Measurements from ENCODE around the gene GPAM. TPM values are rescaled to one million over a fixed set of nuclear protein-coding genes. Genes with fewer than 3 reads are reported as not detected.
A peak's percentile ranks its signal among the peaks of the same experiment; 100 is the strongest.

Gene GPAM
- total and polyA plus RNA-seq, 8 donors: 1.2 to 14.0 (median 3.0) TPM

- peaks cover 0 to 4% (median 0%) of the 10 kb centered on the region in 3 donors for H3K27me3 ChIP-seq
- no peak overlapping the region for H3K27ac ChIP-seq
- DNase-seq: no peak
- H3K36me3 ChIP-seq: no peaks in the 10 kb centered on the region
- H3K4me3 ChIP-seq: no peak overlapping the region
- WGBS, 5 donors: 72 to 80% (median 75%) methylated on average over 7 of the region's 7 CpGs
- intact Hi-C loops (cut with DNase I; ENCODE audit: low total_unique reads): no loop called here
- H3K9me3 ChIP-seq: no peaks in the 10 kb centered on the region
- TF ChIP-seq POLR2A (IDR thresholded peaks at IDR 0.05): no peak
- no peak for TF ChIP-seq CTCF (IDR thresholded peaks at IDR 0.05)
- no peak for TF ChIP-seq POLR2AphosphoS5 (IDR thresholded peaks at IDR 0.05)
- peaks cover 0 to 10% (median 0%) of the 10 kb centered on the region in 4 donors for H3K4me1 ChIP-seq
Observed at GRCh38 chr10:112209684-112210131, 26.1 kb upstream of the GPAM start.

GRCh38 chr10:112208997-112209396, 25.4 kb upstream of the GPAM start:
- Histone ChIP-seq H3K36me3 (no peaks in the 10 kb centered on the region), H3K4me3 (no peak overlapping the region), H3K4me1 (peaks cover 0 to 10% (median 0%) of the 10 kb centered on the region in 4 donors), H3K27me3 (peaks cover 0 to 4% (median 0%) of the 10 kb centered on the region in 3 donors), H3K9me3 (no peaks in the 10 kb centered on the region), H3K27ac (no peak overlapping the region)
- intact Hi-C loops (cut with DNase I; ENCODE audit: low total_unique reads): no loop called here
- DNase-seq: peak in 1 of 2 donors; percentile 37
- 78 to 88% (median 81%) methylated on average over 6 of the region's 6 CpGs for WGBS, 5 donors
- no peak for TF ChIP-seq POLR2A (IDR thresholded peaks at IDR 0.05)

- Histone ChIP-seq H3K4me1 (peaks cover 0 to 10% (median 0%) of the 10 kb centered on the region in 4 donors), H3K27me3 (peaks cover 0 to 6% (median 0%) of the 10 kb centered on the region in 3 donors), H3K36me3 (no peaks in the 10 kb centered on the region), H3K4me3 (no peak overlapping the region), H3K9me3 (no peaks in the 10 kb centered on the region), H3K27ac (no peak overlapping the region)
- intact Hi-C loops (cut with DNase I; ENCODE audit: low total_unique reads): no loop called here
- TF ChIP-seq POLR2AphosphoS5 (IDR thresholded peaks at IDR 0.05) (no peak), EP300 (IDR thresholded peaks at IDR 0.05) (no peak), CTCF (IDR thresholded peaks at IDR 0.05) (no peak), POLR2A (IDR thresholded peaks at IDR 0.05) (no peak)
- WGBS, 5 donors: 47 to 68% (median 62%) methylated on average over 4 of the region's 4 CpGs
- DNase-seq: no peak
Observed at GRCh38 chr10:112208292-112208691, 24.7 kb upstream of the GPAM start.

GRCh38 chr10:112203328-112204076, 19.9 kb upstream of the GPAM start:
- no peak for DNase-seq
- H3K27ac ChIP-seq: no peak overlapping the region
- TF ChIP-seq CTCF (IDR thresholded peaks at IDR 0.05) (no peak), EP300 (IDR thresholded peaks at IDR 0.05) (no peak), POLR2A (IDR thresholded peaks at IDR 0.05) (no peak), POLR2AphosphoS5 (IDR thresholded peaks at IDR 0.05) (no peak)
- H3K4me3 ChIP-seq: no peak overlapping the region
- WGBS, 5 donors: 73 to 86% (median 77%) methylated on average over 3 to 4 of the region's 4 CpGs
- peaks cover 0 to 8% (median 0%) of the 10 kb centered on the region in 3 donors for H3K27me3 ChIP-seq
- H3K36me3 ChIP-seq: no peaks in the 10 kb centered on the region
- no peaks in the 10 kb centered on the region for H3K9me3 ChIP-seq
- intact Hi-C loops (cut with DNase I; ENCODE audit: low total_unique reads): no loop called here
- H3K4me1 ChIP-seq: peaks cover 0 to 4% (median 0%) of the 10 kb centered on the region in 4 donors
